SK-N-DZ (cell line): ENCODE measurements around the gene TSPAN14.
A peak's percentile ranks its signal among the peaks of the same experiment; 100 is the strongest.
"Not testable (repeated sequence)": the region's sequence is repeated elsewhere in the genome, so short reads cannot be mapped to it uniquely, and the experiment has no call there.

Experiments used
- DNase-seq: peaks from one replicate; pipeline ENCODE4 v3.0.0-alpha.2; 2015; ENCODE audit warnings: low spot score

Gene TSPAN14

GRCh38 chr10:80522756-80523363 is 68.8 kb downstream of the TSPAN14 start:
- DNase-seq, result no peak

- no peak for DNase-seq
Observed at GRCh38 chr10:80523773-80524172, 69.7 kb downstream of the TSPAN14 start.

DNA sequence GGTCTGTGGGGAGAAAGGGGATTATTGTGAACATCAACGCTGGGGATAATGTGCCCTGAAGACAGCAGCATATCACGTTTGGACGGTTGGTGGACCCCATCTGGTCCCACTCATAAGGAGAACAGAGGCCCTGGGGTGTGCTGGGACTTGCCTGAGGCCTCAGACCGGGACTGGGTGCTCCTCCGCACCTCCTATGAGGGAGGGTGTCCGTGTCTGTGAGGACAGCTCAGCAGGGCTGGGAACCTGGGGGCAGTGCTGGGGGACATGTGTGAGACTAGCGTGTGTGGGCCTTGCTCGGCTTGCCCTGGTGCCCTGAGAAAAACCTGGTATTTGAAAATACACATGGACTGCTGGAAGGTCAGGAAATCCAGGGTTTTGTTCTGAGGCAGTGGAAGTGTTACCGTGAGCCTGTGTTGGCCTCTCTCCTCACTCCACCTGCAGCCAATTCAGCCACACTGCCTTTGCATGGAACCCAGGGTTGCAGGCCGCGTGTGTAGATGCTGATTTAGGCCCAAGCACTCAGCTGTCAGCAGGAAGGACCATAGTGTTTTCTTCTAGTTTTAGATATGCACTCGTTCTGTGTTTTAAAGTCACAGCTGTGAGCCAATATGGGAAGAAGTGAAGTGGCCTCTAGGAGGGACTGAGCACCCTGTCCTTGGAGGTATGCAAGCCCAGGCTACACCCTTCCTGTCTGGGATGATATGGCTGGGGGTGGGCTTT is 70.2 kb downstream of the TSPAN14 start:
- DNase-seq, result no peak

GRCh38 chr10:80526218-80526617 is 72.1 kb downstream of the TSPAN14 start:
- no peak for DNase-seq

DNA sequence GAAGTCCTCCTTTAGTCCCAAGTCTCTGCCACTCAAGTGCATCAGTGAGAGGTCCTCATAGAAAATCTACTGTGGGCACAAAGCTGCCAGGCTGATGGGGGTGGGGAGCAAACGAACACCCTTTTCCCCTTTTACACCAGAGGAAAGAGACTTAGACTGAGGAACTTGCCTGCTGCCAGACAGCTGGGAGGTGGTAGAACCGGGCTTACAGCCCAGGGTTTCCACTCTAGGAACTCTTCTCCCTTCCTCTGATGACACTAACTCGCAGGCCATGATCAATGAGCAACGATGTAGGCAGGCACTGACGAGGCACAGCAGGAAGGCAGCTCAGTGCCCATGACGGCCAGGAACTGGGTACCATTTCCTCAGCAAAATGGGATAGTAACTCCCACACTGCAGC is 72.6 kb downstream of the TSPAN14 start:
- no peak for DNase-seq

DNA sequence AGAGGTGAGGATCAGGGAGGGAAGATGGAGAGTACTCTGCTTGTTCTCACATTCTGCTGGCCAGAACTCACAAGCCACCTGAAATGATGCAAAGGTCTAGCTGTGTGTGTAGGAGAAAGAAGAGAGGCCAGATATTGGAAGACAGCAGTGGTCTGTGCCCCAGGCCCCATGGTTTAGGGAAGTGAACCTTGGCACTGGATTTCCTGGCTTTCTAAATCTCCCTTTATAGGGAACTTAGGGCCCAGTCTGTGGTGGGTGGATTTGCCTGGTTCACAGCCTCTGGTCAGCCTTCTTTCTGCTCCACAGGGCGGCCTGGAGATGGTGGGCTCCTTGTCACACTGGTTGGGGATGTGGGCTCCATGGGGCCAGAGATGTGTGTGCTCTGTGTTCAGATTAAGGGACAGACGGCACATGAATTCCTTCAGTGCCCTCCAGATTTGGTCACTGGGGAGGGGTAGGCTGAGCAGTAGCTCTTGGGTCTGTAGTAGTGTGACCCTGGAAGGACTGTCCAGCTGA is 74.1 kb downstream of the TSPAN14 start:
- no peak for DNase-seq

- no peak for DNase-seq
Observed at GRCh38 chr10:80528901-80529300, 74.8 kb downstream of the TSPAN14 start.

DNA sequence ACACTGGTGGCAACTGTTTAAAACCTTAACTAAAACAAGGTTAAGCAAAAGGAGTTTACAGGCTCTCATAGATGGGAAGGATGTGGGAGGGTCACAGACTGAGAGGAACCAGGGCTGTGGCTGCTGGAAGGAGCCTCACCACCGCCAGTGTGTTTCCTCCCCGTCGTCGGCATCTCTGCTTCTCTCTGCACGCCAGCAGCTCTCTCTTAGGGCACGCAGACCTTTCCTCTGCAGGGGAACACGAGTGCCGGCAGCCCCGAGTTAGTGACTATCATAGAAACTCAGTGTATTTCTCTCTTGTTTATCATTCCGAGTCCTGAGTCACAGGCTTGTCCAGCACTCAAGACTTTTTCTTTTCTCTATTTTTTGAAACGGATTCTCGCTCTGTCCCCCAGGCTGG is 75.5 kb downstream of the TSPAN14 start:
- no peak for DNase-seq

GRCh38 chr10:80530251-80530650 is 76.1 kb downstream of the TSPAN14 start:
- DNase-seq, result no peak

- DNase-seq, result no peak
Observed at GRCh38 chr10:80530816-80531215, 76.7 kb downstream of the TSPAN14 start.

GRCh38 chr10:80532571-80532970 is 78.5 kb downstream of the TSPAN14 start:
- DNase-seq, result no peak

- not testable (repeated sequence) for DNase-seq
Observed at GRCh38 chr10:80534059-80534458, 79.9 kb downstream of the TSPAN14 start.

DNA sequence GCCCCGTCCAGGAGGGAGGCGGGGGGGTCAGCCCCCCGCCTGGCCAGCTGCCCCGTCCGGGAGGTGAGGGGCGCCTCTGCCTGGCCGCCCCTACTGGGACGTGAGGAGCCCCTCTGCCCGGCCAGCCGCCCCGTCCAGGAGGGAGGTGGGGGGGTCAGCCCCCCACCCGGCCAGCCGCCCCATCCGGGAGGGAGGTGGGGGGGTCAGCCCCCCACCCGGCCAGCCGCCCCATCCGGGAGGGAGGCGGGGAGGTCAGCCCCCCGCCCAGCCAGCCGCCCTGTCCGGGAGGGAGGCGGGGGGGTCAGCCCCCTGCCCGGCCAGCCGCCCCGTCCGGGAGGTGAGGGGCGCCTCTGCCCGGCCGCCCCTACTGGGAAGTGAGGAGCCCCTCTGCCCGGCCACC is 80.5 kb downstream of the TSPAN14 start:
- not testable (repeated sequence) for DNase-seq

GRCh38 chr10:80535671-80536360 is 81.7 kb downstream of the TSPAN14 start:
- DNase-seq, result no peak

- DNase-seq, result no peak
Observed at GRCh38 chr10:80536361-80536835, 82.3 kb downstream of the TSPAN14 start.

DNA sequence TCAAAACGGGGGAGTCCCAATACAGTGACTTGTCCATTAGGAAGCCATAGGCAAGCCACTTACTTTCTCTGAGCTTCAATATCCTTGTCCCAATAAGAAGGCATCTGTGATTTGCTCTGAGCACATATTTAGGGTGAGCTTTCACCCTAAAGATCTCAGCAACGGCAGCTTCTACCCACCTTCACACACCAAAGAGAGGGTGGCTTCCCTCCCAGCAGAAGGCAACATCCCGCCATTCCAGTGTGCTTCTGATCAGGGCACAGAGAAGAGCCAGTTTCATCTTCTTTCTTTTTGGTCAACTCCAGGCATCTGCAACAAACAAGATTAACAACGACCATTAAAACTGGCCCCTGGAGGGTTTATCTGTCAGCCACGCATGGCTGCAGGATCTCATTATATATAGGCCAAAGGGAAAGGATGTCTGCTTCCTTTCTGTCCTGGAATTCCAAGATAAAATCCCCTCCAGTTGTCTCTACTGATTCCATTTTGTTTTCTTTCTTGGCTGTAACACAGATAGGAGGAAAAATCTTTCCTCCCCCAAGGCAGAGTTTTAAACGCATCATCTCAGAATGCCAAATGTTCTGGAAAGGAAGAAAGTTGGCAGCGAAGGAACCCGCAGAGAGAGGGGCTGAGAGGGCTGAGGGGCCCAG is 83.1 kb downstream of the TSPAN14 start:
- DNase-seq, result peak; percentile 63

GRCh38 chr10:80537736-80538480 is 83.8 kb downstream of the TSPAN14 start, which contains the start of gene SH2D4B:
SH2D4B (plus strand) TSS chr10:80537902; CDS start chr10:80538332, 430 bp downstream.
- no peak for DNase-seq

GRCh38 chr10:80538481-80539185 is 84.5 kb downstream of the TSPAN14 start:
- no peak for DNase-seq

DNA sequence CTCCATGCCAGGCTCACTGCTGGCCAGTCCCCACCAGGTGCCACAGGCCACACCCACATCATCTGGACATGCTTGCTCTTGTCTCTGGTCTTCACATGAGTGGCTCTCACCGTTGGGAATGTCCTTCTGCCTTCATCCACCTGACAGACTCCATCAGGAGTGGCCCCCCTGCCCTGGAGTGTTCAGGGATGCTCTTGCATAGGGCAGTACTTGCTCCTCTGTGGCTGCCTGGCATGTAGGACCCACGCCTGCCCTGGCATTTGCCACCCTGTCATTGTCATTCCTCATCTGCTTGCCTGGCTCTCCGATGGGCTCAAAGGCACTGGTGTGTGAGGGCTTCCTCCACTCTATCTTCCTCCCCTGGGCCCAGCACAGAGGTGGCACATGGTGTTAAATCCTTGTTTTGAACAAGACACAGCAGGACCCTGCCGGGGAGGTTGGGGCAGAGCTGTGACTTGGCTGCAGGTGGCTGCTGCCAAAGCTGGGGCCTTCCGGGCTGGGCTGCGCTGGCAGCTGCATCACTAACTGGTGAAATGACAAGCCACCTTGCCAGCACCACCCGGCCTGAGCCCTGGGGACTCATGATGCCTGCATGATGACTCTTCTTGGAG is 85.4 kb downstream of the TSPAN14 start:
- DNase-seq, result no peak

- DNase-seq, result no peak
Observed at GRCh38 chr10:80540136-80540535, 86.0 kb downstream of the TSPAN14 start.
